ENCODE measurements around the gene C10orf53.
"Not testable (repeated sequence)": the region's sequence is repeated elsewhere in the genome, so short reads cannot be mapped to it uniquely, and the experiment has no call there.

C10orf53 gene

GRCh38 chr10:49688261-49688846 lies 8.9 kb downstream of the C10orf53 start:
- DNase-seq = no peak

- no peak for DNase-seq
Measured at GRCh38 chr10:49688920-49689319, 9.5 kb downstream of the C10orf53 start.

DNA sequence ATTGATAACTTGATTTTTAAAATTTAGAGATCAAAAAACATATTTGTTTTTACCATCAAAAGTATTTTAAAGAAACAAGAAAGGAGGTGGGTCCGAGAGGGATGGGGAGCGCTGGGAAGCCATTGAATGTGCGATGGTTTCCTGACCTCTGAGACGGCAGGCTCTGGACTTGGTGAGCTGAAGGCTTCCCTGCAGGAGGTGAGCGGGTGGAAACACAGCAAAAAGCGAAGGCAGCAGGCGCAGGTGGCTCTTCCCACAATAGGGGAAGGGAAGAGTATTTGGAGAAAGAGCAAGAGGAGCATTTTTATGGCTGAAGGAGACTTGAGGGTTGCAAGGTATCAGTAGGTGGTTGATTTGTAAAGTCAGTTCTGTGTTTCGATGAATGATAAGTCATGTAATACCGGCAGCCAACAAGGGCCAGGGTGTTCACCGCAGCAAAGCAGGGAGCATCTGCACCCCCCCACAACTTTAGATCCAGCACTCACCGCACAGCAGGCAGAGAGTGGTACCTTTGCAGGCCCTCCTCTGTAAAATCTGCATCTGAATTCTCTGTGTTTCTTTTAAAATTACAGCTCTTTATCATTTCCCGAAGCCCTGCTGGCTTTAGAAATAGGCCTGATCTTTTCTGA lies 10.5 kb downstream of the C10orf53 start:
- DNase-seq = no peak

GRCh38 chr10:49690698-49691356 lies 11.4 kb downstream of the C10orf53 start:
- DNase-seq = peak; percentile 2

- no peak for DNase-seq
Measured at GRCh38 chr10:49691588-49691987, 12.1 kb downstream of the C10orf53 start.

DNA sequence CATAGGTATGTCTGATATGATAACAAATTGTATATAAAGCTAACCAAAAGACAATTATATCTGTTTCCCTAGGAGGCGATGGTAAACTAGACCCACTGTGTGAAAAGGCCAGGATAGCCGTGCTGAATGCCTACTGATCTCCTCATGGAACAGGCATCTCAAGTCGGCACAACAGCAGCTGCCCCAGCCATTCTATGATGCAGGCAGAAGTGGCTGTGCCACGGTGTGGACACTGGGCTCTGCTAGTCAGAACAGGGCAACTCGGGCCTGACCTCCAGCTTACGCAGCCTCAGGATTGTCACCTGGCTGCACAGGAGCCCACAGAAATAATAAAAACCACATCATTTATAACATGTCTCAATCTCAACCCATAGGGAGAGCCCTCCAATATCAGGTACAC lies 15.0 kb downstream of the C10orf53 start:
- DNase-seq = no peak

GRCh38 chr10:49696311-49696710 lies 16.9 kb downstream of the C10orf53 start:
- no peak for DNase-seq

DNA sequence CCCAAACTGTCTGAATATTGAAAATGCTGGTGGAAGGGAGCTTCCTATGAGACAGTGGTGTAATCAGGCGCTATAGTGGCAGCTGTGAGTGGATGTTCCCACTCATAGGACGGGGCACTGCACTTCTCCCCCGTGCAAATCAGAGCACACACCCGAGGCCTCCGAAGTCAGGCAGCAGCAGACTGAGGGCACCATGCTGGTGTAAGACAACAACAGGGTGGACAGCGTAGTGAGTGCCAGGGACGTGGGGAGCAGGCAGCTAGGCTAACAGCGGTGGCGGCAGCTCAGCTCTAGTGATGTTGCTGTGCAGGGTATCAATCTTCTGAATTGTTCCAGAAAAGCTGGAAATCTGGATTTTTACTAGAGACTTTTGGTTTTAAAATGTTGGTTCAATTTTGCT lies 19.2 kb downstream of the C10orf53 start:
- no peak for DNase-seq

- DNase-seq = no peak
Measured at GRCh38 chr10:49700211-49700610, 20.8 kb downstream of the C10orf53 start.

DNA sequence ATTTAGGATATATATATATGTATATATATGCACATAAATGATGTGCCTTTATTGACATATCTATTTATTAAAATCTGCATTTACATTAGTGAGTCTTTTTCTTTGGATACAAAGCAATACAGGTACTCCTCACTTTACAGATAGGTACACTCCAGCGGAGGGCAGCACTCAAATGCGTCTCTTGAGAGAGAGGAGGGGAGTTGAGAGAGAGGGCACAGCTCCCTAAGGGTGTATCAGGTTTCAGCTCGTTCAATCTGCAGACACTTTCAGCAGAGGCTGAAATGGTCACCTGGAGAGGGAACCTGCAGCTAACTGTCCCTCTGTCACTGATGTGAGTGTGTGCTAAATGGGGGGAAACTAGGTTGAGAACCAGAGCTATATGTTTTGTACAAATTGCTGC lies 21.5 kb downstream of the C10orf53 start:
- DNase-seq = no peak

DNA sequence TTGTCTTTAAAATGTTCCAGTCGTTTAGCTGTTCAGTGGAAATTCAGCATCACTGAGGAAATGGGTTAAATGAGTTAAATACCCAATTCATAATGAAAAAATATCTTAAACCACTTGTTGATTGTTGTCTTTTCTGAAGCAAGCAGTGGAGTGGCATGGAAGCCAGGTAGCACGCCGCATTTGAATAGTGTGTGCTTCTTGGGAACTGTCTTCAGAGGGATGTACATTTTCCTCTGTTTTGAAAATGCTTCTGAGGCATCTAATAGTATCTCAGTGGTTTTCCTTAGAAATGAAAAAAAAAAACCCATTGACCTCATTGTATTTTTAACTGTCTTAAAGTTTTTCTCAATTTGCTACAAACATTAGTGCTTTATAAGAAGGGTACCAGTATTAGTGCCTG lies 28.1 kb downstream of the C10orf53 start:
- no peak for DNase-seq

DNA sequence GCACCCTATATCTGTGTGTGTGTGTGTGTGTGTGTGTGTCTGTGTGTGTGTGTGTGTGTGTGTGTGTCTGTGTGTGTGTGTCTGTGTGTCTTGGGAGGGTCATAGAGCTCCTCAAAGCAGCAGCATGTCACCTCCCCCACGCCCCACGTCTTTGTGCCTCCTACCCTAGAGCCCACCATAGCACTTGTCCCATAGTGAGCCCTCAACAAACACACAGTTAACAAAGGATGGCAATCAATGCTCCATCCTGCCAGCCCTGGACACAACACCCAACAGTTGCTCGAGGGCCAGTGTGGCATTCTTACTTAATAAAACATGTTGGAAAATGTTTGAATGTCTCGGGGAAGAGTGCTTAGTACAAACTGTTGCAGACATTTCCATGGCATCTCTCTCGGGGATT lies 30.5 kb downstream of the C10orf53 start:
- no peak for DNase-seq

- DNase-seq = no peak
Measured at GRCh38 chr10:49710966-49711365, 31.5 kb downstream of the C10orf53 start.

- no peak for DNase-seq
Measured at GRCh38 chr10:49711481-49711880, 32.0 kb downstream of the C10orf53 start.

DNA sequence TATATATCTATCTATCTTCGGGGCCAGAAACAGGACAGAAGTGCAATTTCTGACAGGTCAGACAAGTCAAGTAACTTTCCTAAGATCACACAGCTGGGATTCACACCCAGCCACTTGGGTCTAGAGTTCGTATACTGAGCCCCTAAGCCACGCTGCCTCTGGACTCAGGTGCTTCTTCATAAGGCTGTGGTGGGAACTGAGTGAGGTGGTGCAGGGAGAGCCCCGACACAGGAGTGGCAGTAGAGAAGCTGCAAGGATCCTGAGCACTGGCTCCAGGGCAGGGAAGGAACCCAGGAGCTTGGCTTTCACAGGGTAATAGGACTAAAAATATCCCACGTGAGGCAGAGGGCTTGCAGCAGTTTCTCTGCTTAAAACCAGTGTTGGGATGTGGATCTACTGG lies 33.8 kb downstream of the C10orf53 start:
- DNase-seq = no peak

GRCh38 chr10:49715157-49715556 lies 35.7 kb downstream of the C10orf53 start:
- DNase-seq = not testable (repeated sequence)

GRCh38 chr10:49726593-49726992 lies 47.1 kb downstream of the C10orf53 start:
- no peak for DNase-seq

DNA sequence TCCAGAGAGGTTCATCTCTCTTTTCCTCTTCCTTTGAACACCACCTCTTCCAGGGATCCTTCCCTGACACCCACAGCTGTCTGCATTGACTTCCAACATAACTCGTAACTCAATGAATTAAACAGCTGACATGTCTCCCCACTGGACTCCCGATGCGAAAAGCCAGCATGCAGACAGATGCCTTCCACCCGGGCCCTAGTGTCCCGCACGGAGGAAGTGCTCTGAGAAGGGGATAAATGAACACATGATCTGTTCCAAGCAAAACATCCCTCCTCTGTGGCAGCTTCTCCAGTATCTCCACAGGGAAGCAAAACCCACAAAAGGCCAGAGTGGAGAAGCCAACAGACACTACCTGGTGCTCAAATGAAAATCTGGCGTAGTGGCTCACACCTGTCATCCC lies 54.4 kb downstream of the C10orf53 start:
- no peak for DNase-seq

GRCh38 chr10:49734676-49735075 lies 55.2 kb downstream of the C10orf53 start:
- no peak for DNase-seq

- DNase-seq = no peak
Measured at GRCh38 chr10:49735161-49735560, 55.7 kb downstream of the C10orf53 start.

DNA sequence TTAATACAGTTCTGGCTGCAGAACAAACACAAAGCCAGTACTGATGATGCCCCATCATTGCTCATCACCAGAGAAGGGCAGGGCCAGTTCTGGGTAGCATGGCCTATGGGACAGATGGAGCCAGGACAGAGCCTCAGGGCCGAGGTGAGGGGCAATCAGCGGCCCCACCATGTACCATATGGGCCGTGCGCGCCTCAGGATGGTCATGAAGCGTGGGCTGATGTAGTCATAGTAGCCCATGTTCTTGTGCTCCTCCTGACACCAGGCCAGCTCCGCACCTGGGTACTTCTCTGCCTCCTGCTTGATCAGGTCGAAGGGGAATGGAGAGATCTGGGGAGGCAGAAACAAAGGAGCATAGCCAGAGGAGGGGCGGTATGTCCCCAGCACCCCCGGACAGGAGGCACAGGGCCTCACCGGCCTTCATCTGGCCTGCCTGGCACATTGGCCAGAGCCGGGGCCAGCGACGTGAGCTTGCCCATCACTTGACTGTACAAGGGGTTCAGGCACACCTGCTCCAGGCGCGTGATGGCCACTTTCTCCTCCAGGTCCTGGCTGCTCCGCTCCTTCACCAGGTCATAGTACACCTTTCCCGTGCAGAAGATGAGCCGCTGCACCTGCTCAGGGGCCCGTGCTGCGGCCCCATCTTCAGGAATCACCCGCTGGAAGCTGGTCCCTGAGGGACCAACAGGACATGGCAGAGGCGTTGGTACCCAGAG lies 56.6 kb downstream of the C10orf53 start:
- no peak for DNase-seq

DNA sequence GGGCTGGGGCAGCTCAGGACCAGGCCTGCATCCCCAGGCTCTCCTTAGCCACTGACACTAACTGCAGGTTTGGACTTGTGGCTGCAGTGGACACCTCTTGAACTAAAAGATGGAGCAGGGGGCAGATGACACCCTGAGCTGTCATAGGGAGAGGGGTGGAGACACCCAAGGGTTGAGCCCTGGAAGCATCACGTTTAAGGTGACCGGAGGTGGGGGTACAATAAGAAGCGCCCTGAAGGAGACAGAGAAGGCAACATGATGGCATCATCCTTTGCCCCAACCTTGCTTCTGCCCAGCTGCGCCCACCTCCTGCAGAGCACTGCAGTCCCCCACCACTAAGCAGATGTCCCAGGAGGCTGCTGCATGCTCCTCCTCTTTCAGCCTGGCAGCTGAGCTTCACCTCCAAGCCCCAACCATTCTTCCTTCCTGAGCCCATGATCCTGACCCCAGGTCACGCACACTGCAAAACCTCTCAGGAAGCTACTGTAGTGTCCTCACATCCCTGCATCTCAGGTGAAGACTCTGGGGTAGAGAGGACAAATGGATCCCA lies 57.2 kb downstream of the C10orf53 start:
- no peak for DNase-seq

DNA sequence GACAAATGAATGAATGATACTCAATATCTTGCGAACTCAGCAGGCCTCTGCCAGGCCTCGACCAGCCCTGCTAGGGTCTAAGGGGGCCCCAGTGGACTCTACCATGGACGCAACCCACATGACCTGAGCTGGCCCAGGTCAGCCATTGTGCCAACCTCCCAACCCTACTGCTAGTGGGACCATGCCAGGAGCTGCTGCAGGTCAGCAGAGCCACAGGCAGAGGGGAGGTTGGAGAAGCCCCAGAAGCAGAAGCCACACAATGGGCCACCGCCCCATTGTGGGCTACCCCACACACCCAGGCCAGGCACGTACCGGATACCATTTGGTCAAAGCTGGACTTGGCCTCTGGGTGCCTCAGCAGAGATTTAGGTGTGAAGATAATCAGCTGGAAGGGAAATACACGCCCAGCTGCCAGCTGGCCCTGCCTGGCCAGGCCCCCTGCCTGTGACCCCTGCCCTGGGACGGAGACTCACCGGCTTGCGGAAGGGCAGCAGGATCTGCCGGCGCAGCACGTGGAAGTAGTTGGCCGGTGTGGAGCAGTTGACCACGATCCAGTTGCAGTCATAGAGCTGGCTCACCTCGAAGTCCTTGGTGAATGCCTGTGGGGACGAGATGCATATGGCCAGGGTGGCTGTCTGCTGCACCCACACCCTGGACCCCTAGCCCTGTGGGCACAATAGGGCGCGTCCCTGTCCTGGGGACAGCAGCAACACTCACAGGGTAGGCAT lies 58.2 kb downstream of the C10orf53 start:
- DNase-seq = no peak
